ENCODE data around the gene MYOCD.

MYOCD gene

DNA sequence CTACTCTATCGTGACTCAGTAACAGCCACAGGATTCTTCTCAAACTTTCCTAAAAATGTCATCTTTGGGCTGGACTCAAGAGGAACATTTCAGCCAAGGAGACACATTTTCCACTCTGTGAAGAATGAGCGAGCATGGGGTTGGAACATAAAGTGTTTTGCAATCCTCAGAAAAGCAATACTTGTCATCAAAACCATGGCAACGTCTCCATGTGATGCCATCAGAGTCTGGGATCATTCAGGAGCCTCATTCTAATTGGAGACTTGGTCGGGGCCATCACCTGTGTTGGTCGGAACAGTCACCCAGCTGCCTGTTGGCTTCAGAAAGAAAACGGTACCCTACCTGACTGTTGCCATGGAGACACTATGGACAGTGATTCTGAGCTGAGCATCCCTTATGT, 25.5 kb downstream of the MYOCD start:
- DNase-seq, result no peak
- in situ Hi-C loops (cut with MboI; ENCODE audit: low pct_unique_long_range_greater_than_20kb, low sequenced_read_pairs), result no loop called here

- in situ Hi-C loops (cut with MboI; ENCODE audit: low pct_unique_long_range_greater_than_20kb, low sequenced_read_pairs), result no loop called here
- DNase-seq, result no peak
Measured at GRCh38 chr17:12693640-12694039, 27.9 kb downstream of the MYOCD start.

- no peak for DNase-seq
- in situ Hi-C loops (cut with MboI; ENCODE audit: low pct_unique_long_range_greater_than_20kb, low sequenced_read_pairs), result no loop called here
Measured at GRCh38 chr17:12706070-12706469, 40.4 kb downstream of the MYOCD start.

- in situ Hi-C loops (cut with MboI; ENCODE audit: low pct_unique_long_range_greater_than_20kb, low sequenced_read_pairs), result no loop called here
- DNase-seq, result no peak
Measured at GRCh38 chr17:12709063-12709462, 43.4 kb downstream of the MYOCD start.

DNA sequence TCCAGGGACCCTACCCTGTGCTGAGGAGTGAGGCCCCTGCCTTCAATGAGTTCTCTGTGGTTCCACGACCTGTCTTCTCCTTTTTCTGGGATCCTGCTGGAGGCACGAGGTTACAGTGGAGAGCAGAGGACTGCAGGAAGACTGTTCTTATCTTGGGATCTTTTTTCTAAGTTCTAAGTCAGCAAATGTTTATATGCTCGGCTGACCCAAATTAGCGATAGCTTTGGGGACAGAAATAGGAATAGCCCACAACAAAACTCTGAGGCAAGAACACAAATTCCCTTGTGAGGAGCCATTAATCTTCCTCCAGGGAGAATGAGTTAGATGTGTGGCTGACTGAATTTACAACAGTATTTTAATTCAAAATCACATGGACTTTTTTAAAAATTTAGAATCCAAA, 46.7 kb downstream of the MYOCD start:
- in situ Hi-C loops (cut with MboI; ENCODE audit: low pct_unique_long_range_greater_than_20kb, low sequenced_read_pairs), result no loop called here
- no peak for DNase-seq

DNA sequence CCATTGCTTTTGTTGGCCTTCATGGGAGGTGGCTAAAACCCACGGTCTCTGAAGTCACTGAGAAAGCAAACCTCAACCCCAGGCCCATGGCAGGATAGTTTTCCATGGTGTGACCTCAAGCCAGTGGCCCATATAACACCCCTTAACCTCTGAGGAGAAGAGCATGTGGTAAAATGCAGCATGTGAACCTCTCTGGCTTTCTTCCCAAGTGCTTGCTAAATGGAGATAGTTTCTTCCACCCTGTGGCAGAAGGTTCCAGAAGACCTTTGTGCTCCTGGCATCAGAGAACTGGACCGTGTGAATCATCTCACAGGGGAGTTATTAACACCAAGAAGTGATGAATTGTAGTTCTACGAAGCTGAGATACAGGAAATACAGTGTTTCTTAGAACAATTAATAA, 47.3 kb downstream of the MYOCD start:
- in situ Hi-C loops (cut with MboI; ENCODE audit: low pct_unique_long_range_greater_than_20kb, low sequenced_read_pairs), result no loop called here
- DNase-seq, result no peak

DNA sequence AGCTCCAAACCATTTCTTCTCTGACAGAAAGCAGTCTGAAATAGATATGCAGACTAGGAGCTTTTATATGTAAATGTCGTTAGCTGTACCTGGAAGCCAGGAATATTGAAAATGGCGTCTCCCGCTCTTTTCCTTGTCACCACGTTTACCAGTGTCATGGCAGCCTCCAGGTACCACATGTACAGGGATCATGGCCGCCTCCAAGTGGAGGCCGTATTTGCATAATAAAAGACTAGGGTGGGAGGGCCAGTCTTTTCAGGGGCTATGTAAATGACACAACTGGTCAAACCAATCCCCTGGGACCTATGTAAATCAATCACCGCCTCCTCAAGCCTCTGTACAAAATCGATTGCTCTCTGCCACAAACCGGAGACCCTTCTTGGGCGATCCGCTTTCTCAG, 54.3 kb downstream of the MYOCD start:
- in situ Hi-C loops (cut with MboI; ENCODE audit: low pct_unique_long_range_greater_than_20kb, low sequenced_read_pairs), result no loop called here
- DNase-seq, result no peak

GRCh38 chr17:12721581-12721980, 55.9 kb downstream of the MYOCD start:
- no peak for DNase-seq
- in situ Hi-C loops (cut with MboI; ENCODE audit: low pct_unique_long_range_greater_than_20kb, low sequenced_read_pairs), result no loop called here

- in situ Hi-C loops (cut with MboI; ENCODE audit: low pct_unique_long_range_greater_than_20kb, low sequenced_read_pairs), result no loop called here
- DNase-seq, result no peak
Measured at GRCh38 chr17:12722282-12722681, 56.6 kb downstream of the MYOCD start.

DNA sequence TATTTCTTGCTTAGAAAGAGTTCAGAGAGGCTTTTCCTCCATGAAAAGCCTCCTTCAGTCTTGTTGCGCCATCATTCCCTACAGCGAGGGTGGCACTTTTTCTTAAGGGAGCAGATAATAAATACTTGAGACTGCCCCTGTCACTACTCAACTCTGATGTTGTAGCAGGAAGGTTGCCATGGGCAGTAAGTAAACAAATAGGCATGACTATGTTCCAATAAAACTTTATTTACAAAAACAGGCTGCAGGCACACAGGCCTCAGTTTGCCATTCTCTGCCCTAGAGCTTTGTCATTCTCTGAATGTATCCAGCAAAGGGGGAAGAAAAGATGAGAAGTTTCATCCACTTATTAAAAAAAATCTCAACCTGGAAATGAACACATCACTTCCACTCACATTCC, 60.4 kb downstream of the MYOCD start:
- in situ Hi-C loops (cut with MboI; ENCODE audit: low pct_unique_long_range_greater_than_20kb, low sequenced_read_pairs), result no loop called here
- no peak for DNase-seq

DNA sequence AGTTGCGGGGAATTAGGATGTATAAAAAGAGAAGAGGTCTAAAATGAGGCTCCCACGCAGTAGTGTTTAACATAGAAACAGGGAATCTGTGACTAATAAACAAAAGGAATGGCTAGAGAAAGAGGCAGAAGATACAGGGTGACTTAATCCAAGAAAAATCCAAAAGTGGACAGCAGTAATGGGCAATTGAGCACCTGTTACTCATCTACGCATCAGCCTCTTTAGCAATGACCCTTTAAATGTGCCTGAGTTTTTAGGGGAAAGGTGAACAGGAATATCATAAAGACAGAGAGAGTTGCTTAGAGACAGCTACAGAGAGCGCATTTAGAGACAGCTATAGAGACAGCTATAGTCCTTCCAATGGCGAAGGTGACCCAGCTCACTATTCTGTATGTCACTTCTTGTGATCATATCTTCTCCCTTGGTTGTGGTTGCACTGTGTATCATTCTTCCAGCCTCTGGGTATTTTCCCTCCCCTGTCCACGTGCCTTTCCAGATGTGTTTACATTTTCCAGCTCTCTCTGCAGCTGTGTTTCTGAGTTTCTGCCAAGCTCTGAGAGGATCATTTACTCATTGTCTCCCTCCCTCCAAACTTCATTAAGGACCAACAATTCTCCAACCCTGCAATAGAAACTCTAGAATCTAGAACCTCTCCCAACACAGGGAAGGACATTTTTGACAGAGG, 61.5 kb downstream of the MYOCD start:
- no peak for DNase-seq
- in situ Hi-C loops (cut with MboI; ENCODE audit: low pct_unique_long_range_greater_than_20kb, low sequenced_read_pairs), result no loop called here

DNA sequence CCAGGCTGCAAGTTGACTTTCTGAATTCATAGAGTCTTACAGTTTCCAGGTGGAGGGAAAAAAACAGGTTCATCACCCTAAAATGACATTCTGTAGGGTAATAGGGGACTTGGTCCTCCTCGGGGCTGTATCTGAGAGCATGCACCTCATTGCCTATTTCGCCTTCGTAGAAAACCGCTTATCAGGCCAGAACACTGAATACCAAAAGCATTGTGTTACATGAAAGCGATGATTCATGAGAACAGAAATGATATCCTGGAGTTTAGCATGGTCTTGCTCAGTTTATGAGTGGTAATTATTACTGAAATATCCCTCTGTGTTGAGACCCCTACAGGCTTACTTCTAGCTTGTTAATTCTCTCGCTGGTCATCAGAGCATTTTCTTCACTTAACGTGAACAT, 62.2 kb downstream of the MYOCD start:
- in situ Hi-C loops (cut with MboI; ENCODE audit: low pct_unique_long_range_greater_than_20kb, low sequenced_read_pairs), result no loop called here
- no peak for DNase-seq

- in situ Hi-C loops (cut with MboI; ENCODE audit: low pct_unique_long_range_greater_than_20kb, low sequenced_read_pairs), result no loop called here
- DNase-seq, result no peak
Measured at GRCh38 chr17:12729086-12729485, 63.4 kb downstream of the MYOCD start.

DNA sequence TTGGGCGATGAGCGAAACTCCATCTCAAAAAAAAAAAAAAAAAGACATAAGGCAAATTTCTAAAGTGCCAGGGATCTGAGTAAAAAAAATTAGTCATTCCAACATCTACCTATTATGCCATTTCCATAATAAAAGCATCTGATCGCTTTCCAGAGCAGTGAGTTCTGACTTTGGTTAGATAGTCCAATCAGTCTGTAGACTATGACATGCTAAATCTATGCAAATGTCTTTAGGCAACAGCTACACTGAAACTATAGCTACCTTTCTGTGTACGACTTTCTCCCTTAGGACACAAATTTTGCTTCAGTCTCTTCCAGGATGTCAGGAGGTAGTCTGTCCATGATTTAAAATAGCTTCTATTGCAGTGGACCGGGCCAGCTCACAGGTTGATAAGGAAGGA, 64.7 kb downstream of the MYOCD start:
- no peak for DNase-seq
- in situ Hi-C loops (cut with MboI; ENCODE audit: low pct_unique_long_range_greater_than_20kb, low sequenced_read_pairs), result no loop called here

GRCh38 chr17:12730931-12731521, 65.3 kb downstream of the MYOCD start:
- in situ Hi-C loops (cut with MboI; ENCODE audit: low pct_unique_long_range_greater_than_20kb, low sequenced_read_pairs), result no loop called here
- DNase-seq, result no peak

GRCh38 chr17:12731839-12732238, 66.1 kb downstream of the MYOCD start:
- no peak for DNase-seq
- in situ Hi-C loops (cut with MboI; ENCODE audit: low pct_unique_long_range_greater_than_20kb, low sequenced_read_pairs), result no loop called here

DNA sequence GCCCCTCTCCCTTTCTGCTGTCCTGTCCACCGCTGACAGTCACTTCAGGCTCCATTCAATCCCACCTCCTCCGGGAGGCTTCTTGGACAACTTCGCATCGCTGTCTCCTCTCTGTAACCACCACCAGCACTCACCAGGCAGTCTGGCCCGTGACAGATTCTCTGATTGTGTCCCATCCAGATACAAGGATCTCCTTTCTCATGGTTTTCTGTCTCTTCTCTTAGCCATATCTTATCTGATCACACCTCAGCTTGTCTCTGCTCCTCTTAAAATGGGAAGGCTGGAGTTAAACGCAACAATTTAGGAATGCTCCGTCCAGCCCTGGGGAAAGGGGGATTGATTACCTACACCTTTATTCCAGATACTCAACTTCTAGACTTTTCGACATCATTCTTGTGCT, 66.7 kb downstream of the MYOCD start:
- no peak for DNase-seq
- in situ Hi-C loops (cut with MboI; ENCODE audit: low pct_unique_long_range_greater_than_20kb, low sequenced_read_pairs), result no loop called here

DNA sequence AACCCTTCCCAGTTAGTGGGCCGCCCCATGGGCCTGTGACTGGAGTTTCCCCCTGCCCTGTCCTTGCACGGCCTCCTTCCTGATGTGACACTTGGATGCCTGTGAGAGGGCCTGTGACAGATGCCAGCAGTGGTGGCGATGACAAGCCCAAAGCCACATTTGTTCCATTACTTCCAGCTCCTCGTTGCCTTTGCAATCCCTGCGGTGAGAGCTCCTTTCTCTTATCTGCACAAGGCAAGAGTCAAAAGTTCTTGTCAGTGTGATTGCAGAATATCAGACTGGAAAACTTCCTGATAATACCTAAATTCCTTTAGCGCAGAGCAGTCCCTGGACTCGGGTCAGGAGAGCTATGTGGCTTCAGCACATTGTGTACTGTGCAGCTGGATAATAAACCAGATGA, 69.2 kb downstream of the MYOCD start:
- in situ Hi-C loops (cut with MboI; ENCODE audit: low pct_unique_long_range_greater_than_20kb, low sequenced_read_pairs), result no loop called here
- no peak for DNase-seq

DNA sequence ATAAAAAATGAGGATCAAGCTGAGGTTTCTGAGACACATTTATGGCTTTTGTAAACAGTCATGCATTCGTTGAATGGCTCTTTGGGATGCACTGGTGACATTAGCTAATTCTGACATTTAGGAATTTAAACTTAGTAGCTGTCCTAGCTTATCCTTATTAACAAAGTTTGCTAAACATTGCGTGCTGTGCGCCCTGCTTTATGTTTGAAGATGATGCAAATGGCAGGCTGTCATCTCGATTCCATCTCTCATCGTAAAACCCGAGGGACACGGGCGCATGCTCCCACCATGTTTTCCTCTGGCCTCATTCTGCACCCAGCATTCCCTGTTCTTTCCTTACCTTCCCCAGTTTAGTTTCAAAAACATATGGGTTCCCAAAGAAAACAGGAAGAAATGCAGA, 69.8 kb downstream of the MYOCD start:
- in situ Hi-C loops (cut with MboI; ENCODE audit: low pct_unique_long_range_greater_than_20kb, low sequenced_read_pairs), result no loop called here

DNA sequence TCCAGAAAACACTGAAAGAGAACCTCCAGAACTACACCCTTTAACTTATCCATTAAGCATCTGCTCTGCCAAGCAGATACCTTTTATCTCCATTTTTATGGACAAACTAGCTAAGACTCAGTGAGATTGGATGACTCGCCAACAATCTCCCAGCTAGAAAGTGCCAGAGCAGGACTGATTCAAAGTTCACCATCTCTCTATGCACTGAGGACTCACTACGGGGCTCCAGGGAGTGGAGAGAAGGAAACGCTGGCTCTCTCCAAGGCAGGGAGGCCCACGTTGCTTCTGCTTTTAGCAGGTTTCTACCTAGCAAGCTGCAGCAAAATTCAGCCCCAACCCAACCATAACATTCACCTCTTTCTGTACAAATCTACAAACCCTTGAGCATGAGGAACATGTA, 70.8 kb downstream of the MYOCD start:
- in situ Hi-C loops (cut with MboI; ENCODE audit: low pct_unique_long_range_greater_than_20kb, low sequenced_read_pairs), result no loop called here
- DNase-seq, result no peak

More for the DNA sequence above, 69.8 kb downstream of the MYOCD start:
- DNase-seq, result no peak

- in situ Hi-C loops (cut with MboI; ENCODE audit: low pct_unique_long_range_greater_than_20kb, low sequenced_read_pairs), result no loop called here
- DNase-seq, result no peak
Measured at GRCh38 chr17:12737740-12738469, 72.2 kb downstream of the MYOCD start.
